MCF 10A (cell line): Measurements from ENCODE around the gene SFXN3. TPM values are rescaled to one million over a fixed set of nuclear protein-coding genes. Genes with fewer than 3 reads are reported as not detected.

ENCODE experiments used
- BruUV-seq: library from RNA; stranded (reverse); fragments of 400-500 nt; replicated peaks from 2 replicates; lab custom pipeline; 2021; lab: Mats Ljungman, UMichigan
- CTCF ChIA-PET: fragments of 300-600 bp; sonication (Branson Sonifier 250); formaldehyde crosslinking; extraction: SDS; loops from one replicate; lab custom pipeline; 2021; ENCODE audit warnings: antibody characterized with exemption, inconsistent platforms; lab: Yijun Ruan, JAX
- POLR2A ChIA-PET: fragments of 300-600, 350-650 bp; sonication (Branson Sonifier 250); formaldehyde crosslinking; extraction: SDS; loops from one replicate; lab custom pipeline; 2020; ENCODE audit warnings: antibody characterized with exemption, inconsistent platforms; lab: Yijun Ruan, JAX
- DNase-seq: peaks from one replicate; pipeline ENCODE4 v3.0.0-alpha.2; 2018; ENCODE audit not compliant: unreplicated experiment
- H3K27ac Mint-ChIP-seq: one replicate; pipeline ENCODE4 v1.8.0; 2022; ENCODE audit warnings: mild to moderate bottlenecking, low read depth, mixed read lengths; ENCODE audit not compliant: unreplicated experiment
- H3K27me3 Mint-ChIP-seq: one replicate; pipeline ENCODE4 v1.8.0; 2022; ENCODE audit warnings: mixed read lengths; ENCODE audit not compliant: insufficient read depth, unreplicated experiment
- H3K36me3 Mint-ChIP-seq: one replicate; pipeline ENCODE4 v1.8.0; 2022; ENCODE audit warnings: mild to moderate bottlenecking, moderate library complexity, mixed read lengths; ENCODE audit not compliant: insufficient read depth, unreplicated experiment
- H3K4me1 Mint-ChIP-seq: one replicate; pipeline ENCODE4 v1.8.0; 2022; ENCODE audit warnings: mixed read lengths; ENCODE audit not compliant: insufficient read depth, unreplicated experiment
- H3K4me3 Mint-ChIP-seq: one replicate; pipeline ENCODE4 v1.8.0; 2022; ENCODE audit warnings: mild to moderate bottlenecking, moderate library complexity, mixed read lengths; ENCODE audit not compliant: unreplicated experiment
- H3K9me3 Mint-ChIP-seq: one replicate; pipeline ENCODE4 v1.8.0; 2022; ENCODE audit warnings: mixed read lengths; ENCODE audit not compliant: unreplicated experiment
- intact Hi-C: fragments of 100-400 bp; cut with micrococcal nuclease; formaldehyde crosslinking; loops from 2 replicates; pipeline ENCODE4 v1.14.1; 2022
- total RNA-seq: library from RNA; stranded (reverse); gene quantifications from 2 replicates; pipeline ENCODE4 v1.2.3, GENCODE V29; 2022
- TF ChIP-seq, protein P1 (sequence below): fragments of 200-600 bp; IDR thresholded peaks from one replicate; pipeline ENCODE4 v1.8.0; 2022; ENCODE audit warnings: antibody characterized with exemption, mild to moderate bottlenecking; ENCODE audit not compliant: unreplicated experiment

The SFXN3 gene
- total RNA-seq, 1 experiment from 2014 or later = 39.4 TPM

DNA sequence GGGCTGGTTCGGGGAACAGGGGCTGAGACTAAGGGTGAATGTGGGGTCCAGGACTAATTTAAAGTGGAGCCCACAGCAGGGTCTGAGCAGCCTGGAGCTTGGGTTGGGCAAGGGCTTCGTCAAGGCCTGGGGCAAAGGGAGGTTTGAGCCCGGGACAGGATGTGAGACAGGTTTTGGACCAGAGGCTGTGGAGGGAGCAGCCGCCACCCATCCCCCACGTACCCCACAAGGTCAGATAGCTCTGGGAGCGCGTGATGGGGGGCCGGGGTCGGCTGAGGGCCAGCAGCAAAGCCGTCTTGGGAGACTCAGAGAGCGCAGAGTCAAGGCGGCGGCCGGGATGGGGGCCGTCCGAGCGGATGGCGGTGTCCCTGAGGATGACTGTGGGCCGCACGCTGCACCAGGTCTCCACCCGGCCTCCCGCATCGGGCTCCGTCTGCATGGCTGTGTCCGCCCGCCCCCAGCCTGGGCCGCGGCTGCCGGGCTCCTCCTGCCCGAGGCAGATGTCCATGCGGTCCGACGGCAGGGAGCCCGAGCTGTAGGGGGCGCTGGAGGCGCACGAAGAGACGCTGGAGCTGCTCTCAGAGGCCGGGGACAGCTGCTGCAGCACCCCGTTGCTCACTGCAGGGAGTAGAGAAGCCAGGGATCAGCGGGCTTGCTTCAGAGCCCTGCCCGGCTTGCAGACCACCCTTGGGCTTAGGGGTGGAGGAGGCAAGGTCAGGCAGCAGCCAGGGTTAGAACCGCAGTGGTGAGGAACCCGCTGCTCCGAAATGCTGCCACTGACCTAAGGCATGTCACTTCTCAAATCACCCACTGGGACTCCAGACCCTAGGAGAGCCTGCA, 12.2 kb upstream of the SFXN3 start:
- Mint-ChIP-seq H3K4me1 (peaks cover 20% of the 10 kb centered on the region), H3K27me3 (no peaks in the 10 kb centered on the region), H3K9me3 (no peaks in the 10 kb centered on the region), H3K36me3 (no peaks in the 10 kb centered on the region), H3K4me3 (no peak overlapping the region), H3K27ac (peak overlapping the region; percentile 85)
- no TSS peak for BruUV-seq
- TF ChIP-seq, protein P1, sequence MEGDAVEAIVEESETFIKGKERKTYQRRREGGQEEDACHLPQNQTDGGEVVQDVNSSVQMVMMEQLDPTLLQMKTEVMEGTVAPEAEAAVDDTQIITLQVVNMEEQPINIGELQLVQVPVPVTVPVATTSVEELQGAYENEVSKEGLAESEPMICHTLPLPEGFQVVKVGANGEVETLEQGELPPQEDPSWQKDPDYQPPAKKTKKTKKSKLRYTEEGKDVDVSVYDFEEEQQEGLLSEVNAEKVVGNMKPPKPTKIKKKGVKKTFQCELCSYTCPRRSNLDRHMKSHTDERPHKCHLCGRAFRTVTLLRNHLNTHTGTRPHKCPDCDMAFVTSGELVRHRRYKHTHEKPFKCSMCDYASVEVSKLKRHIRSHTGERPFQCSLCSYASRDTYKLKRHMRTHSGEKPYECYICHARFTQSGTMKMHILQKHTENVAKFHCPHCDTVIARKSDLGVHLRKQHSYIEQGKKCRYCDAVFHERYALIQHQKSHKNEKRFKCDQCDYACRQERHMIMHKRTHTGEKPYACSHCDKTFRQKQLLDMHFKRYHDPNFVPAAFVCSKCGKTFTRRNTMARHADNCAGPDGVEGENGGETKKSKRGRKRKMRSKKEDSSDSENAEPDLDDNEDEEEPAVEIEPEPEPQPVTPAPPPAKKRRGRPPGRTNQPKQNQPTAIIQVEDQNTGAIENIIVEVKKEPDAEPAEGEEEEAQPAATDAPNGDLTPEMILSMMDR = peak; percentile 76
- peak; percentile 71 for DNase-seq
- intact Hi-C loops = loop anchor here (1.0 kb wide), 1 partner anchor 48 kb away; no protein-coding TSS in a partner anchor
- ChIA-PET CTCF (interaction anchor here (0.6 to 7.0 kb wide), 11 partner anchors 10 to 101 kb away, joined by 3 to 199 read pairs (median 3); partner anchors contain the start of gene LZTS2), POLR2A (interaction anchor here (0.7 to 1.4 kb wide), 5 partner anchors 10 to 17 kb away, joined by 3 to 5 read pairs (median 3); partner anchors contain the start of genes PDZD7 and SFXN3)

DNA sequence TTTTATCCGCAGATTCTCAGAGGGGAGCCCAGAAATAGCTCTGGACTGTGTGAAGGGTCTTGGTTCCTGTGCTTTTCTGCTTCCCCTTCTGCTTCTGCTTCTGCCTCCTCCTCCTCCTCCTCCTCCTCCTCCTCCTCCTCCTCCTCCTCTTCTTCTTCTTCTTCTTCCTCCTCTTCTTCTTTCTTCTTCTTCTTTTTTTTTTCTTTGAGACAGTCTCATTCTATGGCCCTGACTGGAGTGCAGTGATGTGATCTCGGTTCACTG, 11.7 kb upstream of the SFXN3 start:
- no TSS peak for BruUV-seq
- H3K27ac Mint-ChIP-seq = peak overlapping the region; percentile 85
- H3K4me1 Mint-ChIP-seq = peaks cover 16% of the 10 kb centered on the region
- POLR2A ChIA-PET = interaction anchor here (0.9 to 1.4 kb wide), 4 partner anchors 9 to 16 kb away, joined by 3 to 5 read pairs (median 4); partner anchors contain the start of genes PDZD7 and SFXN3
- CTCF ChIA-PET = interaction anchor here (0.6 to 7.0 kb wide), 7 partner anchors 8 to 101 kb away, joined by 3 to 199 read pairs (median 3); partner anchors contain the start of gene LZTS2
- no peaks in the 10 kb centered on the region for H3K9me3 Mint-ChIP-seq
- no peaks in the 10 kb centered on the region for H3K27me3 Mint-ChIP-seq
- TF ChIP-seq, protein P1 = no peak
- no peak for DNase-seq
- H3K36me3 Mint-ChIP-seq = no peaks in the 10 kb centered on the region
- H3K4me3 Mint-ChIP-seq = no peak overlapping the region
- intact Hi-C loops = loop anchor here (1.0 kb wide), 1 partner anchor 48 kb away; no protein-coding TSS in a partner anchor

DNA sequence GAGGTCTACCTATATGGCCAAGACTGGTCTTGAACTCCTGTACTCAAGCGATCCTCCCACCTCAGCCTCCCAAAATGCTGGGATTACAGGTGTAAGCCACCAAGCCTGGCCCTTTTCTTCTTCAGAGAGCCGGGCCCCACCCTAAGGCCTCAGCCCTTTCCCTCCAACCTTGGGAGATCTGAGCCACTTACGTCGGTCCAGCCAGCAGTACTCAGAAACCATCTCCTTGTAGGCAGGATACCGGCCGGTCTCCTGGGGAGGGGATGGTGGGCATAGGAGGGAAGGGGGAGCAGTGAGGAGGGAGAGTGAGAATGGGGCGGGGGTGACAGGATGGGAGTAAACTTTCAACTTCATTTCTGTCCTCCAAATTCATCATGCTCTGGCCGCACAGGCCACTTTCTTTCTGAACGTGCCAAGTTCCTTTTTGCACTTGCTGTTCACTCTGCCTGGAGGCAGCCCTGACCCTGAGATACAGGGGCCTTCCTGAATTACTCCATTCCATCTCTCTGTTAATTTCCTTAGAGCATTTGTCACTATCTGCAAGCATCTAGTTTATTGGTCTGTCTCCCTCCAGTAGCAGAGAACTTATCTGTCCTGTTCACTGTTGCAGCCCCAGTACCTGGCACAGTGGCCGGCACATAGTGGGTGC, 10.5 kb upstream of the SFXN3 start:
- no peak for DNase-seq
- TF ChIP-seq, protein P1 = no peak
- no peaks in the 10 kb centered on the region for H3K9me3 Mint-ChIP-seq
- H3K27me3 Mint-ChIP-seq = no peaks in the 10 kb centered on the region
- H3K27ac Mint-ChIP-seq = no peak overlapping the region
- no peaks in the 10 kb centered on the region for H3K36me3 Mint-ChIP-seq
- H3K4me3 Mint-ChIP-seq = no peak overlapping the region
- intact Hi-C loops = no loop called here
- ChIA-PET CTCF (interaction anchor here (0.8 to 7.0 kb wide), 3 partner anchors 7 to 27 kb away, joined by 3 to 199 read pairs (median 3); partner anchors contain the start of gene LZTS2), POLR2A (interaction anchor here (1.0 kb wide), 1 partner anchor 10 kb away, joined by 4 read pairs; the partner anchor contains the start of genes PDZD7 and SFXN3)
- no TSS peak for BruUV-seq
- H3K4me1 Mint-ChIP-seq = peaks cover 4% of the 10 kb centered on the region

DNA sequence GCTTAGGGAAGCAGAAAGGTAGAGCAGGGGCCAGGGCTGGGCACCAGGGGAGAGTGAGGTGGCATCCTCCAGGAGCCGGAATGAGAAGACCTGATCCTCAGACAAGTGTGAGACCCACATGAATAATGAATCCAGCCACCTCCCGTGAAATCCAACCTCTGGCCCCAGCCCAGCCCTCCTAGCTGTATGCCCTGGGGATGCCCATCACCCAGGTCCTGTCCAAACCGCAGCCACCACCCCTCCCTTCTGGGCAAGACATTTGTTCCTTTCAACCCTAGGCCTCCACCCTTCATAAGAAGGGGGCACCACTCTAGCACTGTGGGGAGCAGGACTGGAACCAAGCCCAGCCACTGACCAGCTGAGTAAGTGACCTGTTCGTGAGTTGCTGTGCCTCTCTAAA, 9.8 kb upstream of the SFXN3 start:
- POLR2A ChIA-PET = interaction anchor here (1.0 kb wide), 1 partner anchor 10 kb away, joined by 4 read pairs; the partner anchor contains the start of genes PDZD7 and SFXN3
- Mint-ChIP-seq H3K36me3 (no peaks in the 10 kb centered on the region), H3K27me3 (no peaks in the 10 kb centered on the region), H3K27ac (no peak overlapping the region), H3K4me1 (peaks cover 4% of the 10 kb centered on the region), H3K9me3 (no peaks in the 10 kb centered on the region), H3K4me3 (no peak overlapping the region)
- intact Hi-C loops = no loop called here
- no peak for DNase-seq
- TF ChIP-seq, protein P1 = no peak
- no TSS peak for BruUV-seq
- CTCF ChIA-PET = no interaction called here
